DND-41 (cell line): Measurements from ENCODE around the gene SLC41A1.

Experiments used
- CTCF ChIP-seq: IDR thresholded peaks from 2 replicates; pipeline ENCODE4 v1.5.1; 2012; ENCODE audit warnings: borderline replicate concordance, low read length, moderate library complexity, mild to moderate bottlenecking; ENCODE audit not compliant: poor library complexity, severe bottlenecking; ENCODE audit errors: extremely low read depth
- EZH2 ChIP-seq: IDR thresholded peaks from 3 replicates; pipeline ENCODE4 v1.6.1; 2012; ENCODE audit warnings: borderline replicate concordance, low read depth, mild to moderate bottlenecking, moderate library complexity, low read length, inconsistent platforms; ENCODE audit not compliant: severe bottlenecking

- TF ChIP-seq CTCF: no peak
- TF ChIP-seq EZH2: no peak
These were observed 24.5 kb upstream of the SLC41A1 start for GRCh38 chr1:205837382-205837970.
